Vagina (tissue), 2 donors: ENCODE data around the gene CRABP1. TPM values are rescaled to one million over a fixed set of nuclear protein-coding genes. Genes with fewer than 3 reads are reported as not detected.
A peak's percentile ranks its signal among the peaks of the same experiment; 100 is the strongest.

Source experiments
- DNase-seq, 2 donors: peaks; one replicate each; pipeline ENCODE4 v3.0.0-alpha.2; 2017; ENCODE audit errors: extremely low spot score in 2 of 2
- H3K27ac ChIP-seq: fragments of 200-600 bp; sonication (generic); one replicate; pipeline ENCODE4 v1.5.1; 2019
- H3K27me3 ChIP-seq: fragments of 200-600 bp; sonication (generic); one replicate; pipeline ENCODE4 v1.5.1; 2019
- H3K36me3 ChIP-seq, 2 donors: fragments of 200-600 bp; sonication (generic); one replicate each; pipeline ENCODE4 v1.5.1; 2017 to 2019
- H3K4me1 ChIP-seq: fragments of 200-600 bp; sonication (generic); one replicate; pipeline ENCODE4 v1.5.1; 2019
- H3K4me3 ChIP-seq, 2 donors: fragments of 200-600 bp; sonication (generic); 1 replicate in 1 of 2; 2 replicates in 1 of 2; pipeline ENCODE4 v1.5.1; 2016 to 2019
- H3K9me3 ChIP-seq: fragments of 200-600 bp; sonication (generic); one replicate; pipeline ENCODE4 v1.5.1; 2019
- CTCF ChIP-seq, 3 experiments: fragments of 450-650 bp in 2 of 3; fragments of 200-600 bp in 1 of 3; sonication (generic) in 1 of 3; IDR thresholded peaks; one replicate each; pipeline ENCODE4 v1.5.1; 2017 to 2019; ENCODE audit warnings: antibody characterized with exemption in 3 of 3, mild to moderate bottlenecking in 2 of 3, moderate library complexity in 2 of 3
- POLR2A ChIP-seq, 2 donors: fragments of 450-650 bp; IDR thresholded peaks; one replicate each; pipeline ENCODE4 v1.6.1; 2017; ENCODE audit warnings: antibody characterized with exemption in 2 of 2, mild to moderate bottlenecking in 2 of 2, moderate library complexity in 2 of 2
- POLR2AphosphoS5 ChIP-seq, 2 donors: sonication (generic); formaldehyde crosslinking; IDR thresholded peaks; one replicate each; pipeline ENCODE4 v1.9.0; 2017; ENCODE audit warnings: antibody characterized with exemption in 2 of 2, mild to moderate bottlenecking in 2 of 2, low read depth in 1 of 2; ENCODE audit not compliant: insufficient read depth in 1 of 2
- intact Hi-C: fragments of 100-400 bp; cut with DNase I; formaldehyde crosslinking; loops from one replicate; pipeline ENCODE4 v1.15.1; 2023
- total RNA-seq: library from RNA; depleted of rRNA; stranded (reverse); fragments of >200 nt; gene quantifications from one replicate; pipeline ENCODE4 v1.2.3, GENCODE V29; 2016

CRABP1 gene
- total RNA-seq, 1 donor from 2014 or later: not detected

GRCh38 chr15:78299101-78299930, 40.8 kb upstream of the CRABP1 start, which contains the start of gene SKIC8:
Gene SKIC8 (minus strand): TSS chr15:78299609. CDS start chr15:78295686, 3,923 bp downstream.
- peaks cover 31% of the 10 kb centered on the region for H3K4me1 ChIP-seq
- DNase-seq: no peak
- intact Hi-C loops: no loop called here
- H3K4me3 ChIP-seq: peak within 1 kb of the TSS; percentile 57 to 87
- no peaks in the 10 kb centered on the region for H3K36me3 ChIP-seq
- TF ChIP-seq POLR2A (IDR thresholded peaks at IDR 0.05) (peak in 1 of 2 donors; percentile 38), POLR2AphosphoS5 (IDR thresholded peaks at IDR 0.05; ENCODE audit: insufficient read depth in 1 of 2, low read depth in 1 of 2) (peak; percentile 78 to 94), CTCF (IDR thresholded peaks at IDR 0.05) (no peak)
- H3K9me3 ChIP-seq: no peaks in the 10 kb centered on the region
- no peaks in the 10 kb centered on the region for H3K27me3 ChIP-seq
- peak within 1 kb of the TSS; percentile 77 for H3K27ac ChIP-seq

- TF ChIP-seq POLR2A (IDR thresholded peaks at IDR 0.05) (no peak), POLR2AphosphoS5 (IDR thresholded peaks at IDR 0.05; ENCODE audit: insufficient read depth in 1 of 2, low read depth in 1 of 2) (no peak), CTCF (IDR thresholded peaks at IDR 0.05) (no peak)
- intact Hi-C loops: no loop called here
- no peak overlapping the region for H3K27ac ChIP-seq
- H3K4me3 ChIP-seq: no peak overlapping the region
- no peak for DNase-seq
- no peaks in the 10 kb centered on the region for H3K9me3 ChIP-seq
- peaks cover 31% of the 10 kb centered on the region for H3K4me1 ChIP-seq
- H3K27me3 ChIP-seq: no peaks in the 10 kb centered on the region
- no peaks in the 10 kb centered on the region for H3K36me3 ChIP-seq
Measured at GRCh38 chr15:78301326-78301725, 38.8 kb upstream of the CRABP1 start.

- no peaks in the 10 kb centered on the region for H3K36me3 ChIP-seq
- no peaks in the 10 kb centered on the region for H3K9me3 ChIP-seq
- DNase-seq: no peak
- no peak overlapping the region for H3K4me3 ChIP-seq
- no peak overlapping the region for H3K27ac ChIP-seq
- TF ChIP-seq POLR2A (IDR thresholded peaks at IDR 0.05): no peak
- no peak for TF ChIP-seq POLR2AphosphoS5 (IDR thresholded peaks at IDR 0.05; ENCODE audit: insufficient read depth in 1 of 2, low read depth in 1 of 2)
- no peak for TF ChIP-seq CTCF (IDR thresholded peaks at IDR 0.05)
- H3K27me3 ChIP-seq: no peaks in the 10 kb centered on the region
- intact Hi-C loops: no loop called here
- H3K4me1 ChIP-seq: peaks cover 31% of the 10 kb centered on the region
Measured at GRCh38 chr15:78301828-78302227, 38.3 kb upstream of the CRABP1 start.

GRCh38 chr15:78302579-78303312, 37.4 kb upstream of the CRABP1 start:
- no peaks in the 10 kb centered on the region for H3K27me3 ChIP-seq
- no peak overlapping the region for H3K27ac ChIP-seq
- H3K9me3 ChIP-seq: no peaks in the 10 kb centered on the region
- no peak overlapping the region for H3K4me3 ChIP-seq
- no peak for DNase-seq
- TF ChIP-seq CTCF (IDR thresholded peaks at IDR 0.05) (no peak), POLR2AphosphoS5 (IDR thresholded peaks at IDR 0.05; ENCODE audit: insufficient read depth in 1 of 2, low read depth in 1 of 2) (no peak), POLR2A (IDR thresholded peaks at IDR 0.05) (no peak)
- peaks cover 23% of the 10 kb centered on the region for H3K4me1 ChIP-seq
- intact Hi-C loops: no loop called here
- H3K36me3 ChIP-seq: no peaks in the 10 kb centered on the region
